SK-N-SH (cell line): ENCODE results near the gene MYH6.

Source experiments
- CHD2 ChIP-seq: fragments of 150-350 bp; IDR thresholded peaks from 2 replicates; pipeline ENCODE4 v1.6.1; 2018; ENCODE audit warnings: low read length; ENCODE audit not compliant: partially characterized antibody
- CTCF ChIP-seq: fragments of 200-600 bp; sonication (generic); IDR thresholded peaks from 2 replicates; pipeline ENCODE4 v1.6.1; 2017; ENCODE audit warnings: antibody characterized with exemption, mild to moderate bottlenecking, moderate library complexity
- EZH2phosphoT487 ChIP-seq: fragments of 200-600 bp; sonication (generic); IDR thresholded peaks from 2 replicates; pipeline ENCODE4 v1.6.1; 2017; ENCODE audit warnings: low read depth, mixed run types, mild to moderate bottlenecking, antibody characterized with exemption, moderate library complexity, borderline replicate concordance
- MAX ChIP-seq: IDR thresholded peaks from 2 replicates; pipeline ENCODE4 v1.4.0; 2012; ENCODE audit warnings: low read depth
- POLR2AphosphoS5 ChIP-seq: IDR thresholded peaks from 2 replicates; pipeline ENCODE4 v1.6.1; 2012; ENCODE audit warnings: low read depth, low read length
- RCOR1 ChIP-seq: fragments of 150-350 bp; IDR thresholded peaks from 2 replicates; pipeline ENCODE4 v1.6.1; 2017; ENCODE audit warnings: antibody characterized with exemption, low read length
- REST ChIP-seq: IDR thresholded peaks from 2 replicates; pipeline ENCODE4 v1.6.1; 2012; ENCODE audit warnings: mild to moderate bottlenecking, low read depth, low read length, moderate library complexity
- TEAD4 ChIP-seq: IDR thresholded peaks from 2 replicates; pipeline ENCODE4 v1.4.0; 2012; ENCODE audit warnings: mild to moderate bottlenecking, borderline replicate concordance; ENCODE audit not compliant: insufficient read depth

- no peak for TF ChIP-seq CTCF
- TF ChIP-seq REST = no peak
- TF ChIP-seq MAX = no peak
- TF ChIP-seq TEAD4 = no peak
- TF ChIP-seq EZH2phosphoT487 = no peak
- TF ChIP-seq CHD2 = no peak
- TF ChIP-seq RCOR1 = no peak
- TF ChIP-seq POLR2AphosphoS5 = no peak
Measured at GRCh38 chr14:23405096-23405495, 3.0 kb downstream of the MYH6 start.
